Measurements from ENCODE around the gene COL11A2.
A peak's percentile ranks its signal among the peaks of the same experiment; 100 is the strongest.

COL11A2 gene

DNA sequence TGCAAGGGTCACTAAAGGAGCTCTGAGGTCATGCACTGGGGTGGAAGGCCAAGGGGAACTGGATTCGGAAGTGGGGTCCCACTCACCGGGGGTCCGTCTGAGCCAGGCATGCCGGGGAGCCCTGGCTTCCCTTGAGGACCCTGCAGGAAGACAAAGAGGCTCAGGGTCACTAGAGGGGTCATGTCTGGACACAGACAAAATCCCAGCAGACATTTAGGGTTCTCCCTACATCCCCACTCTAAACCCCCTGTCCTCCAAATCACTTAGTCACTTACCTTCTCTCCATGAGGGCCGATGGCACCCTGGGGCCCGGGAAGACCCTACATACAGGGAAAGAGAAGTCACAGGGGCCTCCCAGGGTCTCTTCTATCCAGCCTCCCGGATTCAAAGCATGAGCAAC, 15.4 kb downstream of the COL11A2 start:
- H3K4me3 ChIP-seq (ENCODE audit: low read depth, low read length): no peak overlapping the region
- TF ChIP-seq, protein P1, sequence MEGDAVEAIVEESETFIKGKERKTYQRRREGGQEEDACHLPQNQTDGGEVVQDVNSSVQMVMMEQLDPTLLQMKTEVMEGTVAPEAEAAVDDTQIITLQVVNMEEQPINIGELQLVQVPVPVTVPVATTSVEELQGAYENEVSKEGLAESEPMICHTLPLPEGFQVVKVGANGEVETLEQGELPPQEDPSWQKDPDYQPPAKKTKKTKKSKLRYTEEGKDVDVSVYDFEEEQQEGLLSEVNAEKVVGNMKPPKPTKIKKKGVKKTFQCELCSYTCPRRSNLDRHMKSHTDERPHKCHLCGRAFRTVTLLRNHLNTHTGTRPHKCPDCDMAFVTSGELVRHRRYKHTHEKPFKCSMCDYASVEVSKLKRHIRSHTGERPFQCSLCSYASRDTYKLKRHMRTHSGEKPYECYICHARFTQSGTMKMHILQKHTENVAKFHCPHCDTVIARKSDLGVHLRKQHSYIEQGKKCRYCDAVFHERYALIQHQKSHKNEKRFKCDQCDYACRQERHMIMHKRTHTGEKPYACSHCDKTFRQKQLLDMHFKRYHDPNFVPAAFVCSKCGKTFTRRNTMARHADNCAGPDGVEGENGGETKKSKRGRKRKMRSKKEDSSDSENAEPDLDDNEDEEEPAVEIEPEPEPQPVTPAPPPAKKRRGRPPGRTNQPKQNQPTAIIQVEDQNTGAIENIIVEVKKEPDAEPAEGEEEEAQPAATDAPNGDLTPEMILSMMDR (IDR thresholded peaks at IDR 0.05; ENCODE audit: low read depth, low read length): no peak
- no peak for DNase-seq (ENCODE audit: low read depth, low spot score)
- in situ Hi-C loops (cut with HindIII; ENCODE audit: low sequenced_read_pairs): no loop called here

DNA sequence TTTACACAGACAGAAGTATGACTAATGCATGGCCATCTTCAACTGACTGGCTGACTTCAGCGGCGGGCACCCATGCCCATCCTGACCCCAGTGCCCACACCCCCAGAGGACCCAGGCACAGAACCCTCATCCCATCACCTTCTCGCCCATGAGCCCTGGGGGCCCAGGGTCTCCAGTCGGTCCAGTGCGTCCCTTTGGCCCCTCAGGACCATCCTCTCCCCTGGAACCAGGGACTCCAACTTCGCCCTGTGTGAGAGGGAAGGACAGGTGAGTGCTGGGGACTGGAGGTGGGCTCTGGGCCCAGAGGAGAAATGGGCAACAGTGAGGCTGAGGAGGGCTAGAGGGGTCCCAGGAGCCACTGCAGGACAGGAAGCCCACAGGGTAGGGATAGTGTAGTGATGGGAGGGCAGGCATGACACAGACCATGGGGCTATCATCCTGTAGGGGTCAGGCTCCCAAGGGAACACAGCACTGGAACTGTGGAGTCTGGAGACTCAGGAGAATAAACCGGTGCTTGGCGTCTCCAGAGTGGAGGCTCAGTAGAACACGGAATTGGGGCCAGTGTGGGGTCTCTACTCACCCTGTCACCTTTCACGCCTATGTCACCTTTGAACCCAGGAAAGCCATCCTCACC, 16.7 kb downstream of the COL11A2 start:
- H3K4me3 ChIP-seq (ENCODE audit: low read depth, low read length): no peak overlapping the region
- TF ChIP-seq, protein P1 (IDR thresholded peaks at IDR 0.05; ENCODE audit: low read depth, low read length): peak; percentile 9
- in situ Hi-C loops (cut with HindIII; ENCODE audit: low sequenced_read_pairs): no loop called here
- no peak for DNase-seq (ENCODE audit: low read depth, low spot score)

DNA sequence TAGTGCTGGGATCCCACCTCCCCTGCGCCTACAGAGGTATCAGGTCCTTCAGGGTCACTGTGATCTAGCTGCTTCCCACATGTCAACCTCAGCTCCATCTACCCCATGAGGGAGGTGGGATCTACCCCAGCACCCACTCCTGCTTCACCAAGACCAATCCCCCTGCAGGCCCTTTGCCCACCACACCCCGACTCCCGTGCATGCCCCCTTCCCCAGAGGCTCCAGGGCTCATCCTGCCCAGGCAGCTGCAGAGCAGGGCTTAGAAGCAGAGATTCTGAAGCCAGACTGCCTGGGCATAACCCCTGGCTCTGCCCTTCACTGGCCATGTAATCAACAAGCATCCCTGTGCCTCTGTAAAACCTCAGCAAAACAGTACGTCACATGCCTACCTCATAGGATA, 17.5 kb downstream of the COL11A2 start:
- TF ChIP-seq, protein P1 (IDR thresholded peaks at IDR 0.05; ENCODE audit: low read depth, low read length): no peak
- H3K4me3 ChIP-seq (ENCODE audit: low read depth, low read length): no peak overlapping the region
- in situ Hi-C loops (cut with HindIII; ENCODE audit: low sequenced_read_pairs): no loop called here
- no peak for DNase-seq (ENCODE audit: low read depth, low spot score)

DNA sequence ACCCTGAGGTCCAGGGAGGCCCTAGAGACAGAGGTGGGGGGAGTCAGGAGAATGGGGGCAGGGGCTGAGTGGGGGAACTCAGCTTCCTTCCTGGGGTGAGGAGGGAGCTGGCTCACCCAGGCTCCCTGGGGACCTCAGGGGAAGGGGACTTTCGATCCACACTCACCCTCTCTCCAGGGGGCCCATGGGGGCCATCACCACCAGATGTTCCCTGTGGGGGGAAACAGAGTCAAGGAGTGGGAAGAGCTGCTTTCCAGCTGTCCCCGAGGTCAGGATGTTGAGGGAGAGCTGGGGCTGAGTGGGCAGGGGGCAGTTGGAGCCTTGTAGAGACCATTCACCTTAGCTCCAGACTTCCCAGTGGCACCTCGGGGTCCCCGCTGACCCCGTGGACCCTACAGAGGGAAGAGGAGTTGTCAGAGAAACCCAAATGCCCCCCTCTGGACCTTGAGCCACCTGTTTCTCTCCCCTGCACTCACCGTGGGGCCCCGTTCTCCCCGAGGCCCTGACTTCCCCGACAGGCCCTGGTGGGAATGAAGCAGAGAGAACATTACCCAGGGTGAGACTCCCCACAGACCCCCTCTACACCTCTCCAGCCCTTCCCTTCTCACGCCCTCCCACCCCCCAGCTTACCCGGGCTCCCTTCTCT, 18.6 kb downstream of the COL11A2 start:
- H3K4me3 ChIP-seq (ENCODE audit: low read depth, low read length): no peak overlapping the region
- in situ Hi-C loops (cut with HindIII; ENCODE audit: low sequenced_read_pairs): no loop called here
- TF ChIP-seq, protein P1 (IDR thresholded peaks at IDR 0.05; ENCODE audit: low read depth, low read length): no peak
- DNase-seq (ENCODE audit: low read depth, low spot score): no peak

DNA sequence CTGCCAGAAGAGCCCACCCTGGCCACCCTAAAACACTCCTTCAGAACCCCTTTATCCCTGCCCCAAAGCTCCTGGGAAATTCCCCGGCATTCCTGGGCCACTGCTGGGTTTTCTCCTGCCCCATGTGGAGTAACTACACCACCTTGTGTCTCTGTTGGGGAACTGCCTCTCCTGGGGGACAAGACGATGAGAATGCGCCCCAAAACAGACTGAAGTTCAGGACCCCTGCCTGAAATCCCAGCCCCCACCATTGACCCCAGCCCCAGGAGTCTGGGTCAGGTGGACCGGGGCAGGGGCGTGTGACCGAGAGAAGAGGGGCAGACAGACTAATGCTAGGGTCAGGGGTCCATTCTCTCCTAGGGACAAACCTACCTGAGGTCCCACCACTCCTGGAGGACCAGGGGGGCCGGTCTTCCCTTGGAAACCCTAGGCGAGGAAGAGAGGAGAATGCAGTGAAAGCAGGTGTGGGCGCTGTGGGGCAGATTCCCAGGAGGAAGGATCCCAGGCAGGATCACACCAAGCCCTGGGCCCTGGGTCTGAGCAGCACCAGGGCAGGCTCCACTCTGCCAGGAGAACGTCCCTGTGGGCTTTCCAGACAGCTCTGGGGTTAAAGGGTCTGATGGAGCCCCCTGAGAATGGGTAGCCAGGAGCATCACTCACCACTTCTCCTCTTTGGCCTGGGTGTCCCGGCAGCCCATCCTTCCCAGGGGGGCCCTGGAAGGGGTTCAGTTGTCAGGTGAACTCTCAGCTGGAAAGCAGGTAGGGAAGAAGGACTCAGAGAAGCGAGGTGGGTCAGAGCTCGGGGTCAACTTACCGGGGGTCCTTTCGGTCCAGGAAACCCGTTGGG, 19.4 kb downstream of the COL11A2 start:
- H3K4me3 ChIP-seq (ENCODE audit: low read depth, low read length): no peak overlapping the region
- in situ Hi-C loops (cut with HindIII; ENCODE audit: low sequenced_read_pairs): no loop called here
- peak; percentile 12 for DNase-seq (ENCODE audit: low read depth, low spot score)
- TF ChIP-seq, protein P1 (IDR thresholded peaks at IDR 0.05; ENCODE audit: low read depth, low read length): peak; percentile 69

DNA sequence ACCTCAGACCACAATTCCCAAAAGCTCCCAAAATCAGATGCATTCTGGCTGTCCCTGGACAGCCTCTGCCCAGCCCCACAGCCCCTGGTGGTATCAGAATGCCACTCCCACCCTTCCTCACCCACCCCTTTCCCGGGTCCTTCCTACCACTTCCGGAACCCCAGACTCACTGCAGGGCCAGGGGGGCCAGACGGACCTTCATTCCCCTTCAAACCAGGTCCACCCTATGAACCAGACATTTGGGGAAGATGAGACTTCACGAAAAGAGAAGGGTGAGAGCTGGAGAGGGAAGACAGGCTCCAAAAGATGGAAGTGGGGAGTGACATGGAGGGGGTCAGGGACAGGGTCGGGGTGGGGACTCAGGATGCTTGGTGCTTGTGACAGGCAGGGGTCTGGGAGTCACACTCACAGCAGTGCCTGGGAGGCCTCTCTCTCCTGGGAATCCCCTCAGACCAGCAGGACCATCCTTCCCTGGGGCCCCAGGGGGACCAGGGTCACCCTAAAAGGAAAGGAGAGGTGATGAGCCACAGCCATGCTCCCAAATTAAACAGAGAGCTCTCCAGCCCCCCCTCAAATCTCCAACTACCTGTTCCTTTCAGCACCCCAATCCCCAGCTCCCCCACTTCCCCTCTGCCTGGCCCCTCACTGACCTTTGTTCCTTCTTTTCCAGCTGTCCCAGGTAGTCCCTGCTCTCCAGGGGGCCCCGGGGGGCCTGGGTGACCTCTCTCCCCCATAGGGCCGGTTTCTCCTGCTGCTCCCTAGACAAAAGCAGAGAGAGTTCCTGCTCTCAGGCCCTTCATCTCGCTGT, 20.2 kb downstream of the COL11A2 start:
- DNase-seq (ENCODE audit: low read depth, low spot score): no peak
- H3K4me3 ChIP-seq (ENCODE audit: low read depth, low read length): no peak overlapping the region
- in situ Hi-C loops (cut with HindIII; ENCODE audit: low sequenced_read_pairs): no loop called here
- TF ChIP-seq, protein P1 (IDR thresholded peaks at IDR 0.05; ENCODE audit: low read depth, low read length): no peak
